H1 (cell line): ENCODE data around the gene TRAPPC11. TPM values are rescaled to one million over a fixed set of nuclear protein-coding genes. Genes with fewer than 3 reads are reported as not detected.

Experiments
- CTCF ChIA-PET: fragments of 300-600 bp; sonication (Branson Sonifier 250); formaldehyde crosslinking; loops from one replicate; lab custom pipeline; 2021; ENCODE audit not compliant: partially characterized antibody; lab: Charles Lee
- POLR2A ChIA-PET: fragments of 300-600 bp; sonication (Branson Sonifier 250); formaldehyde crosslinking; loops from one replicate; lab custom pipeline; 2021; ENCODE audit warnings: inconsistent platforms; ENCODE audit not compliant: partially characterized antibody; lab: Charles Lee
- DNase-seq, 2 experiments: peaks; one replicate each; pipeline versions ENCODE4 v3.0.0 to v3.0.0-alpha.2; 2010 to 2022; ENCODE audit warnings: low spot score in 2 of 2, low read depth in 1 of 2, mixed read lengths in 1 of 2
- FAIRE-seq: peaks from 2 replicates; lab custom pipeline; 2011; peaks lifted over from hg19 to GRCh38; lab: Jason Lieb, UNC
- H2AFZ ChIP-seq: 2 replicates; pipeline ENCODE4 v1.8.1; 2012; ENCODE audit warnings: low read length, inconsistent platforms
- H2AK5ac ChIP-seq: 2 replicates; pipeline ENCODE4 v1.6.1; 2013; ENCODE audit warnings: low read depth, low read length
- H2BK120ac ChIP-seq: replicated peaks from 2 replicates; pipeline ENCODE3; 2013; ENCODE audit warnings: low read depth, low read length, inconsistent platforms
- H2BK12ac ChIP-seq: 2 replicates; pipeline ENCODE4 v1.6.1; 2013; ENCODE audit warnings: low read depth, low read length
- H2BK15ac ChIP-seq: 2 replicates; pipeline ENCODE4 v1.6.1; 2013; ENCODE audit warnings: low read length
- H2BK20ac ChIP-seq: 2 replicates; pipeline ENCODE4 v1.6.1; 2013; ENCODE audit warnings: low read length
- H2BK5ac ChIP-seq: 2 replicates; pipeline ENCODE4 v1.6.1; 2013; ENCODE audit warnings: low read depth, low read length
- H3K14ac ChIP-seq: 2 replicates; pipeline ENCODE4 v1.6.1; 2013; ENCODE audit warnings: inconsistent platforms; ENCODE audit not compliant: insufficient read length
- H3K18ac ChIP-seq: 2 replicates; pipeline ENCODE4 v1.6.1; 2013; ENCODE audit warnings: low read length; ENCODE audit errors: extremely low read depth
- H3K23ac ChIP-seq: 2 replicates; pipeline ENCODE4 v1.6.1; 2013; ENCODE audit warnings: inconsistent platforms; ENCODE audit not compliant: insufficient read length
- H3K23me2 ChIP-seq: 2 replicates; pipeline ENCODE4 v1.6.1; 2013; ENCODE audit warnings: low read depth, low read length
- H3K27ac ChIP-seq: 2 replicates; pipeline ENCODE4 v1.6.1; 2011; ENCODE audit warnings: low read depth, low read length, inconsistent platforms
- H3K27me3 ChIP-seq, 4 experiments: replicated peaks in 1 of 4; 1 replicate in 1 of 4; 2 replicates in 3 of 4; pipeline versions ENCODE4 v1.6.1 to v1.8.1; 2011 to 2013; ENCODE audit warnings: low read length in 3 of 4, mild to moderate bottlenecking in 3 of 4, inconsistent platforms in 2 of 4, mixed read lengths in 2 of 4, moderate library complexity in 1 of 4; ENCODE audit not compliant: control insufficient read depth in 3 of 4, insufficient read depth in 3 of 4; ENCODE audit errors: extremely low read depth in 1 of 4
- H3K36me3 ChIP-seq, 4 experiments: 2 replicates each; pipeline versions ENCODE4 v1.6.1 to v1.8.1; 2011 to 2013; ENCODE audit warnings: mild to moderate bottlenecking in 4 of 4, low read length in 3 of 4, moderate library complexity in 2 of 4, control low read depth in 1 of 4, inconsistent platforms in 1 of 4; ENCODE audit not compliant: insufficient read depth in 4 of 4, control insufficient read depth in 2 of 4
- H3K4ac ChIP-seq: replicated peaks from 2 replicates; pipeline ENCODE3; 2013; ENCODE audit warnings: low read length, low read depth, mixed read lengths, inconsistent platforms; ENCODE audit not compliant: insufficient read length
- H3K4me1 ChIP-seq, 4 experiments: replicated peaks in 1 of 4; 1 replicate in 1 of 4; 2 replicates in 3 of 4; pipeline versions ENCODE4 v1.6.1 to v1.8.1; 2011 to 2013; ENCODE audit warnings: low read length in 3 of 4, inconsistent platforms in 2 of 4, mixed read lengths in 1 of 4; ENCODE audit not compliant: insufficient read depth in 4 of 4, control insufficient read depth in 3 of 4
- H3K4me2 ChIP-seq, 2 experiments: 2 replicates each; pipeline versions ENCODE4 v1.6.1 to v1.8.1; 2011 to 2013; ENCODE audit warnings: low read depth in 2 of 2, low read length in 2 of 2, control low read depth in 1 of 2, inconsistent platforms in 1 of 2, mild to moderate bottlenecking in 1 of 2; ENCODE audit not compliant: insufficient read depth in 1 of 2
- H3K4me3 ChIP-seq, 4 experiments: fragments of 200-600, 300-600 bp in 1 of 4; sonication (generic), shearing (Covaris generic), sonication (Bioruptor Twin) in 1 of 4; 2 replicates each; pipeline versions ENCODE4 v1.5.1 to v1.8.1; 2011 to 2016; ENCODE audit warnings: low read length in 4 of 4, low read depth in 3 of 4, control low read depth in 2 of 4, inconsistent platforms in 2 of 4, mild to moderate bottlenecking in 2 of 4, mixed read lengths in 1 of 4, moderate library complexity in 1 of 4; ENCODE audit not compliant: insufficient read depth in 2 of 4; ENCODE audit errors: extremely low read depth in 1 of 4
- H3K56ac ChIP-seq: replicated peaks from 2 replicates; pipeline ENCODE3; 2013; ENCODE audit warnings: low read depth, mild to moderate bottlenecking, mixed read lengths, low read length, inconsistent platforms; ENCODE audit not compliant: insufficient read length
- H3K79me1 ChIP-seq: 2 replicates; pipeline ENCODE4 v1.6.1; 2013; ENCODE audit warnings: low read depth, low read length, control low read depth
- H3K79me2 ChIP-seq, 2 experiments: 2 replicates each; pipeline versions ENCODE4 v1.6.1 to v1.8.1; 2012 to 2013; ENCODE audit warnings: low read length in 2 of 2, mild to moderate bottlenecking in 2 of 2, inconsistent platforms in 1 of 2; ENCODE audit not compliant: insufficient read depth in 2 of 2, control insufficient read depth in 1 of 2
- H3K9ac ChIP-seq, 4 experiments: replicated peaks in 1 of 4; 1 replicate in 1 of 4; 2 replicates in 3 of 4; pipeline versions ENCODE4 v1.6.1 to v1.8.1; 2011 to 2013; ENCODE audit warnings: low read depth in 3 of 4, low read length in 3 of 4, control low read depth in 2 of 4, mild to moderate bottlenecking in 2 of 4, moderate library complexity in 2 of 4, inconsistent platforms in 1 of 4; ENCODE audit errors: extremely low read depth in 1 of 4
- H3K9me3 ChIP-seq, 2 experiments: 2 replicates each; pipeline versions ENCODE4 v1.6.1 to v1.8.1; 2012 to 2013; ENCODE audit warnings: mild to moderate bottlenecking in 2 of 2, moderate library complexity in 2 of 2, control low read depth in 1 of 2, inconsistent platforms in 1 of 2, low read depth in 1 of 2, low read length in 1 of 2, mixed read lengths in 1 of 2; ENCODE audit not compliant: insufficient read depth in 2 of 2
- H4K20me1 ChIP-seq, 2 experiments: replicated peaks in 1 of 2; 2 replicates each; pipeline versions ENCODE3 to v1.8.1; 2011 to 2013; ENCODE audit warnings: inconsistent platforms in 2 of 2, low read length in 2 of 2, mild to moderate bottlenecking in 1 of 2; ENCODE audit not compliant: insufficient read depth in 2 of 2, control insufficient read depth in 1 of 2
- H4K5ac ChIP-seq: 2 replicates; pipeline ENCODE4 v1.6.1; 2013; ENCODE audit warnings: low read length, low read depth, mixed read lengths, inconsistent platforms; ENCODE audit not compliant: insufficient read length
- H4K8ac ChIP-seq: 2 replicates; pipeline ENCODE4 v1.8.0; 2013; ENCODE audit warnings: mild to moderate bottlenecking, moderate library complexity, low read length, inconsistent platforms; ENCODE audit not compliant: insufficient read depth; ENCODE audit errors: extremely low read depth
- H4K91ac ChIP-seq: replicated peaks from 2 replicates; pipeline ENCODE3; 2013; ENCODE audit warnings: low read length, mixed read lengths, inconsistent platforms; ENCODE audit not compliant: insufficient read length
- ATF3 ChIP-seq: IDR thresholded peaks from 2 replicates; pipeline ENCODE4 v1.6.1; 2011; ENCODE audit warnings: low read depth, mild to moderate bottlenecking, low read length; ENCODE audit not compliant: insufficient read depth
- BCL11A ChIP-seq, 2 experiments: IDR thresholded peaks; one replicate each; pipeline ENCODE4 v1.6.1; 2011; ENCODE audit warnings: low read depth in 2 of 2, low read length in 2 of 2, mild to moderate bottlenecking in 2 of 2
- CREB1 ChIP-seq: IDR thresholded peaks from 2 replicates; pipeline ENCODE4 v1.6.1; 2012; ENCODE audit warnings: inconsistent platforms
- GTF2F1 ChIP-seq: IDR thresholded peaks from 2 replicates; pipeline ENCODE4 v1.6.1; 2012; ENCODE audit warnings: low read depth, low read length, improper control_type of control experiment, borderline replicate concordance
- KDM5A ChIP-seq: fragments of 200-600 bp; IDR thresholded peaks from 2 replicates; pipeline ENCODE4 v1.7.1; 2012; ENCODE audit warnings: mild to moderate bottlenecking, low read length, inconsistent platforms, mixed read lengths
- NANOG ChIP-seq: IDR thresholded peaks from 2 replicates; pipeline ENCODE4 v1.6.1; 2011; ENCODE audit warnings: low read length, low read depth, mild to moderate bottlenecking, inconsistent platforms; ENCODE audit not compliant: insufficient read depth, poor library complexity, severe bottlenecking
- NRF1 ChIP-seq: IDR thresholded peaks from 2 replicates; pipeline ENCODE4 v1.6.1; 2011; ENCODE audit warnings: mild to moderate bottlenecking, low read depth, low read length, improper control_type of control experiment
- SIN3A ChIP-seq, 2 experiments: IDR thresholded peaks in 1 of 2; conservative IDR thresholded peaks in 1 of 2; 2 replicates each; pipeline ENCODE4 v1.6.1; 2011 to 2012; ENCODE audit warnings: low read length in 2 of 2, improper control_type of control experiment in 1 of 2, low read depth in 1 of 2, mild to moderate bottlenecking in 1 of 2
- SP2 ChIP-seq: IDR thresholded peaks from 2 replicates; pipeline ENCODE4 v1.6.1; 2012; ENCODE audit warnings: mild to moderate bottlenecking, low read length, inconsistent platforms
- SRF ChIP-seq: IDR thresholded peaks from 2 replicates; pipeline ENCODE4 v1.6.1; 2011; ENCODE audit warnings: mild to moderate bottlenecking, low read depth, low read length, moderate library complexity
- TAF1 ChIP-seq: IDR thresholded peaks from 2 replicates; pipeline ENCODE4 v1.6.1; 2011; ENCODE audit warnings: mild to moderate bottlenecking, low read depth, low read length
- TCF12 ChIP-seq: IDR thresholded peaks from 2 replicates; pipeline ENCODE4 v1.6.1; 2011; ENCODE audit warnings: low read depth, mild to moderate bottlenecking, low read length
- WGBS, 2 experiments: shearing (Covaris generic) in 1 of 2; methylation state at CpG; one replicate each; pipeline versions ENCODE4 v1.1.6 to v1.1.7; 2013 to 2015; ENCODE audit warnings: low lambda C conversion rate in 2 of 2, mixed read lengths in 2 of 2, inconsistent platforms in 1 of 2, low coverage in 1 of 2, missing lambda C conversion rate in 1 of 2; ENCODE audit not compliant: insufficient replicate concordance in 2 of 2, insufficient coverage in 1 of 2, insufficient read length in 1 of 2; ENCODE audit errors: extremely low coverage in 1 of 2, missing lambda C conversion rate in 1 of 2; 5-methylcytosine and 5-hydroxymethylcytosine counted together
- polyA plus RNA-seq, 7 experiments: library from polyadenylated mRNA; depleted of rRNA in 3 of 7; stranded (reverse) in 5 of 7; unstranded in 2 of 7; fragments of >200 nt in 5 of 7; fragments of 200-250 nt in 2 of 7; gene quantifications; 1 replicate in 5 of 7; 2 replicates in 1 of 7; 4 replicates in 1 of 7; pipeline versions ENCODE4 v1.2.1 to v1.2.3, GENCODE V29; 2011 to 2013; ENCODE audit warnings: missing spikeins in 2 of 7, mixed read lengths in 2 of 7
- total RNA-seq: library from RNA; stranded (reverse); fragmentation: NEBNext Ultra II Directional; extraction: Animal tissue kit (Norgen Biotek cat#: 25700); gene quantifications from 2 replicates; pipeline ENCODE4 v1.2.1, GENCODE V29; 2021

TRAPPC11 gene
- total and polyA plus RNA-seq, 2 of the 8 experiments (the other 6 are each of a cell fraction or from before 2014, with no cell fraction given) = 19.2 to 25.9 TPM

DNA sequence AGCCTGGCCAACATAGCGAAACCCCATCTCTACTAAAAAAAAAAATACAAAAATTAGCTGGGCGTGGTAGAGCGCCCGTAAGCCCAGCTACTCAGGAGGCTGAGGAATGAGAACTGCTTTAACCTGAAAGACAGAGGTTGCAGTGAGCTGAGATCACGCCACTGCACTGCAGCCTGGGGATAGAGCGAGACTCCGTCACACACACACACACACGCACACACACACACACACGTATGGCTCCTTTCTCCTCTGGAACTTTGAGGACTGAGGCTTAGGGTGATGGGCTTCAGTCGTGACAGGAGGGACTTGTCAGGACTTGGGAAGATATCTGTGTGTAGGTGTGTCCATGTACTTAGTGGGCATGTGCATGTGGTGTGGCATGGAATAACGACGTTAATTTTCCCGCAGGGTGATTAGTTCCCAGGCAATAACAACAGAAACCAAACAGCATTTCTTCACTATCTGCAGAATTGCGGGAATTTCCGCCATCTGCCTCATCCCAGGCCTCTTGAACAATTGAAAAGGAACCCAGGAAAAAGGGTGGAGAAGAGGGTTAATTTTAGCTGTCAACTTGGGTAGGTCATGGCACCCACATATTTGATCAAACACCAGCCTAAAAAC lies 47.8 kb upstream of the TRAPPC11 start:
- Histone ChIP-seq H3K23ac (no peak overlapping the region), H2BK5ac (no peak overlapping the region), H3K4me2 (no peak overlapping the region)
- TF ChIP-seq GTF2F1 = no peak
- TF ChIP-seq SIN3A (conservative IDR thresholded peaks at IDR 0.05 in 1 of 2, IDR thresholded peaks at IDR 0.05 in 1 of 2; ENCODE audit: low read depth in 1 of 2, low read length in 2 of 2) = no peak
- TF ChIP-seq SRF = no peak
- no peak for TF ChIP-seq BCL11A (IDR thresholded peaks at IDR 0.05; ENCODE audit: low read depth in 2 of 2, low read length in 2 of 2)
- no peak for TF ChIP-seq CREB1
- no peak for TF ChIP-seq KDM5A
- TF ChIP-seq TCF12 = no peak
- no peak for TF ChIP-seq SP2
- no peak for TF ChIP-seq NANOG
- TF ChIP-seq NRF1 = no peak
- TF ChIP-seq ATF3 = no peak
- TF ChIP-seq TAF1 = no peak
- TF ChIP-seq, all 59 proteins: peak for 0
- Histone ChIP-seq H3K56ac (no peak overlapping the region), H2AK5ac (no peak overlapping the region), H2BK12ac (no peak overlapping the region), H3K18ac (no peak overlapping the region), H3K9ac (no peak overlapping the region), H3K4me1 (no peaks in the 10 kb centered on the region), H3K27ac (no peak overlapping the region), H3K79me1 (no peaks in the 10 kb centered on the region), H4K8ac (no peak overlapping the region), H2BK120ac (no peak overlapping the region), H3K14ac (no peak overlapping the region), H2BK15ac (no peak overlapping the region), H2AFZ (no peak overlapping the region), H3K23me2 (no peaks in the 10 kb centered on the region; the same call in 1 of the 2 replicates), H4K5ac (no peak overlapping the region), H3K9me3 (no peaks in the 10 kb centered on the region), H4K91ac (no peak overlapping the region), H3K79me2 (no peaks in the 10 kb centered on the region), H2BK20ac (no peak overlapping the region), H3K4ac (no peak overlapping the region), H3K4me3 (no peak overlapping the region), H3K27me3 (no peaks in the 10 kb centered on the region), H4K20me1 (no peaks in the 10 kb centered on the region), H3K36me3 (no peaks in the 10 kb centered on the region)
- POLR2A ChIA-PET = interaction anchor here (0.6 kb wide), 1 partner anchor 269 kb away, joined by 3 read pairs; no protein-coding TSS in a partner anchor
- no peak for FAIRE-seq
- 89% methylated on average over 12 of the region's 15 CpGs; no CpG with 5 or more reads in 1 of the 2 experiments for WGBS, 2 experiments
- DNase-seq = no peak
- CTCF ChIA-PET = interaction anchor here (1.5 to 2.8 kb wide), 2 partner anchors 9 to 11 kb away, joined by 5 to 10 read pairs; no protein-coding TSS in a partner anchor
